HUES6 (cell line): ENCODE data around the gene AKT1.
A peak's percentile ranks its signal among the peaks of the same experiment; 100 is the strongest.

ENCODE experiments used
- H3K27ac ChIP-seq: 2 replicates; pipeline ENCODE4 v1.7.0; 2013; ENCODE audit warnings: low read depth, mild to moderate bottlenecking, low read length, inconsistent platforms
- H3K27me3 ChIP-seq: 2 replicates; pipeline ENCODE4 v1.6.1; 2013; ENCODE audit warnings: low read length; ENCODE audit not compliant: control insufficient read depth, insufficient read depth
- H3K36me3 ChIP-seq: 2 replicates; pipeline ENCODE4 v1.6.1; 2013; ENCODE audit warnings: low read length; ENCODE audit not compliant: control insufficient read depth, insufficient read depth
- H3K4me1 ChIP-seq: 2 replicates; pipeline ENCODE4 v1.6.1; 2013; ENCODE audit warnings: low read length; ENCODE audit not compliant: control insufficient read depth, insufficient read depth
- H3K4me3 ChIP-seq: 2 replicates; pipeline ENCODE4 v1.5.1; 2013; ENCODE audit warnings: low read depth, low read length
- H3K9ac ChIP-seq: one replicate; pipeline ENCODE4 v1.6.1; 2013; ENCODE audit warnings: mild to moderate bottlenecking, low read length
- H3K9me3 ChIP-seq: 2 replicates; pipeline ENCODE4 v1.6.1; 2013; ENCODE audit warnings: low read depth, low read length; ENCODE audit not compliant: control insufficient read depth, insufficient read depth

The AKT1 gene

DNA sequence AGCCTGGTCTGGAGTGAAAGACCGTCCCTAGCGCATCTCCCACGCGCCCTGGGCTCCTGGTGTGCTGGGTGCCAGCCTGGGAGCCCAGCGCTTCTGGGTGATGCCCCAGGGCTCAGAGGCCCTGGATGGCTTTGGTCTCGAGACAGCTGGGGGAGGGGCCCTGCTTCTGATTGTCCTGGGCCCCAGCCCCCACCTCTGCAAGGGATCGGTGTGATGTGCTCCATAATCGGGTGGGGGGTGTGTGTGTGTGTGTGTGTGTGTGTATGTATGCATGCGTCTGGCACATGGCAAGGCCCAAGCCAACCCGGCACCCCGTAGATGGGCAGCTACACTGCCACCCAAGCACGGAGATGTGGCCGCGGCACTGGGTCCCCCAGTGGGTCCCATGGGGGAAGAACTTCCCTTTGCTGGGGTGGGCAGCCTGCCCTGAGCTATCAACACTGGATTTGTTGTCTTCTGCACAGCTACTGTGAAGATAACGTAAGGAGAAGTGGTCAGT, 8.4 kb upstream of the AKT1 start:
- H3K36me3 ChIP-seq: no peaks in the 10 kb centered on the region
- H3K9ac ChIP-seq: no peak overlapping the region
- no peak overlapping the region for H3K4me3 ChIP-seq
- H3K27ac ChIP-seq: no peak overlapping the region
- H3K9me3 ChIP-seq: no peaks in the 10 kb centered on the region
- peaks cover 29% of the 10 kb centered on the region for H3K27me3 ChIP-seq
- peaks cover 23% of the 10 kb centered on the region for H3K4me1 ChIP-seq

DNA sequence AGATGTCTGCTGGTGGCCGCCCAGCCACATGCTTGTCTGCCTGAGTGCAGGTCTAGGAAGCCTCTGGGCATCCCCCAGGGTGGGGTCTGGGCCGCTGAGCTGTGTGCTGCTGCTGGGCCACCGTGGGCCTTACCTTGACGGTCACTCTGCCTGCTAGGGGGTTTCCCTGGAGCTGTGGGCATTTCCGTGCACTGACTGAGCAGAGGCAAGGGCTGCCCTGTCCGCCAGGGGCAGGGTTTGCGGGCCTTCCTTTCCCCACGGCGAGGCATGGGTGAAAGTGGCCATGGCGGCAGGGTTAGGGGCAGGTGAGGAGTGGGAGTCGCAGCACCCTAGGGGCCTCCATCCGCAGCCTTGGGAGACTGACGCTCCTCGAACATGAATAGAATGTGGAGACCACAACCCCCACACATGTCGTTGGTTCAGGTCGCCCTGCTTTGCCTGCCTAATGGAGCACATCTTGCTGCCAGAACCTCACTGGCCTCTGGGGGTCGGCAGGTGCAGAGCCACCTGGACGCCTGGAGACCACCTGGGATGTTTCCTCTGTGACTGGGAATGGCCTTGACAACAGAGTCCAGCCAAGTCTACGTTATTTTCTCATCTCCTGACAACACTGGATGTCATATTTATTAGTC, 7.8 kb upstream of the AKT1 start:
- no peaks in the 10 kb centered on the region for H3K36me3 ChIP-seq
- no peak overlapping the region for H3K4me3 ChIP-seq
- H3K9ac ChIP-seq: no peak overlapping the region
- peaks cover 27% of the 10 kb centered on the region for H3K4me1 ChIP-seq
- H3K27me3 ChIP-seq: peaks cover 35% of the 10 kb centered on the region
- H3K9me3 ChIP-seq: no peaks in the 10 kb centered on the region
- H3K27ac ChIP-seq: no peak overlapping the region

DNA sequence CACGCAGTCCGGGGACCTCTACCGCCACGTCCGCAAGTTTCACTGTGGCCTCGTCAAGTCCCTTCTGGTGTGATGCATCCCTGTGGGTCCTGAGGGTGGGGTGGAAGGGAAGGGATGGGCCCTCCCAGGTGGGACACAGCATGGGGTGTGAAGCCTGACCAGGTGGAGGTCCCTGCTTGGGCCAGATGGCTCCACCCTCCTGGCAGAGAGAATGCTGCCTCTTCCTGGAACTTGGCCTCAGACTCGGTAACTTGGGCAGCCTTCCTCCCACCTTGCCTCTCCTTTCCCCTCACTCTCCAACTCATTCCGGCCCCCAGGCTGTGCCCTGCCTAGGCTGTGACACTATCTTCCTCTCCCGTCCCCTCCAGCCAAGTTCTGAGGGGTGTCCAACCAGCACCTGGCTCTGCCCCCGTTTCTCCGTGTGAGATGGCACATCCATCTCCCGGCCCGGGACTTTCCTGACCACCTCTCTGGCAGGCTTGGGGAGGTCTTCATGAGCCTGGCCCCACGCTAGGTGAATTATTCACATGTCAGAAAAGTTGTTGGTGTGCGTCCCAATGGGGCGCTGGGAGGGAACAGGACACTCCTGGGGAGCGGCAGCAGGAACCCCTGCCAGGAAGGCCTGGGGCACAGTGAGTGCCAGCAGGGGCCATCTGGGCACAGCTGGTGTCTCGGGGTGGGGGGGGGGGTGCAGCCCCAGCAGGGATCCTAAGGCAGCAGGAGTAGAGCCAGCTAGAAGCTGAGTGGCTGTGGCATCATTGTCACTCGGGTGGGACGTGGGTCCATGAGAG, 7.0 kb upstream of the AKT1 start:
- peaks cover 43% of the 10 kb centered on the region for H3K27me3 ChIP-seq
- H3K4me3 ChIP-seq: no peak overlapping the region
- H3K9me3 ChIP-seq: no peaks in the 10 kb centered on the region
- H3K4me1 ChIP-seq: peaks cover 36% of the 10 kb centered on the region
- no peaks in the 10 kb centered on the region for H3K36me3 ChIP-seq
- no peak overlapping the region for H3K9ac ChIP-seq
- no peak overlapping the region for H3K27ac ChIP-seq

DNA sequence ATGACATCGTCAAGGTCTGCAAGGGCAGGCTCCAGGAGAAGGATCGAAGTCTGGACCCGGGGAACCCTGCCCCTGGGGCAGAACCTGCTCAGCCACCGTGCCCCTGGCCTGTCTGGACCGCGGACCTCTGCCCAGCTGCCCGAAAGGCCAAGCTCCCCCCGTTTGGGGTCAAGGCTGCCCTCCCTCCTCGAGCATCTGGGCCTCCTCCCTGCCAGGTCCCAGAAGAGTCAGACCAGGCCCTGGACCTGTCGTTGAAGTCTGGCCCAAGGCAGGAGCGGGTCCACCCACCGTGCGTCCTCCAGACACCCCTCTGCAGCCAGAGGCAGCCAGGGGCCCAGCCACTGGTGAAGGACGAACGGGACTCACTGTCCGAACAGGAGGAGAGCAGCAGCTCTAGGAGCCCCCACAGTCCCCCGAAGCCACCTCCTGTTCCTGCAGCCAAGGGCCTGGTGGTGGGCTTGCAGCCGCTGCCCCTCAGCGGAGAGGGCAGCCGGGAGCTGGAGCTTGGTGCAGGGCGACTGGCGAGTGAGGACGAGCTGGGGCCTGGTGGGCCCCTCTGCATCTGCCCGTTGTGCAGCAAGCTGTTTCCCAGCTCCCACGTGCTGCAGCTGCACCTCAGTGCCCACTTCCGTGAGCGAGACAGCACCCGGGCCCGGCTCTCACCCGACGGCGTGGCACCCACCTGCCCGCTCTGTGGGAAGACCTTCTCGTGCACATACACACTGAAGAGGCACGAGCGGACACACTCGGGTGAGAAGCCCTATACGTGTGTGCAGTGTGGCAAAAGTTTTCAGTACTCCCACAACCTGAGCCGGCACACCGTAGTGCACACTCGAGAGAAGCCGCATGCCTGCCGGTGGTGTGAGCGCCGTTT, 6.2 kb upstream of the AKT1 start:
- Histone ChIP-seq H3K9ac (no peak overlapping the region), H3K4me1 (peaks cover 44% of the 10 kb centered on the region), H3K9me3 (no peaks in the 10 kb centered on the region), H3K27ac (no peak overlapping the region), H3K36me3 (no peaks in the 10 kb centered on the region), H3K27me3 (peaks cover 51% of the 10 kb centered on the region), H3K4me3 (peak overlapping the region; percentile 73)

DNA sequence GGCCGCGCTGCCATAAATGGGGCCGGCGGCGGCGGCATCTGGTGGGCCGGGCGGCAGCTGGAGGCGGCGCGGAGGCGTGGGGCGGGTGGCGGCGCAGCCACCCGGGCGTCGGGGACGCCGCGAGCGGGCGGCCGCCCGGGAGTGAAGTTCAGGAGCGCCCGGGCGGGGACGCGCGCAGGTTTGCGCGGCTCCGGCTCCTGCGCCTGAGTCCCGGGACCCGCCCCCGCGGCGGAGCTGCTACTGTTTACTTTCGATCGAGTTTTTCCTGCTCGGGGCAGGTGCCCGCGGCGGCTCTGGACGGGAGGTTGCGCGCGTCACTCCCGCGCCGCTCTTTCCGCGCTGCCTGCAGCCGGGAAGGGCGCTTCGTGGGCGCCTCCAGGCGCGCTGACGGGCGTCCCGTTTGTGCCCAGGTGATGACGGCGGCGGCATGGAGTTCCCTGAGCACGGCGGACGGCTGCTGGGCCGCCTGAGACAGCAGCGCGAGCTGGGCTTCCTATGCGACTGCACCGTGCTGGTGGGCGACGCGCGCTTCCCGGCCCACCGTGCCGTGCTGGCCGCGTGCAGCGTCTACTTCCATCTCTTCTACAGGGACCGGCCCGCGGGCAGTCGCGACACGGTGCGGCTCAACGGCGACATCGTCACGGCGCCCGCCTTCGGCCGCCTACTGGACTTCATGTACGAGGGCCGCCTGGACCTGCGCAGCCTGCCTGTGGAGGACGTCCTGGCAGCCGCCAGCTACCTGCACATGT, 5.4 kb upstream of the AKT1 start, which contains the start of gene ZBTB42:
TSS of gene ZBTB42 (plus strand) at position 331 of the 749 bp plus-strand sequence. CDS start at position 428, 97 bp downstream.
- Histone ChIP-seq H3K9me3 (no peaks in the 10 kb centered on the region), H3K27me3 (peaks cover 56% of the 10 kb centered on the region), H3K9ac (peak within 1 kb of the TSS; percentile 80), H3K36me3 (no peaks in the 10 kb centered on the region), H3K27ac (no peak within 1 kb of the TSS), H3K4me1 (peaks cover 52% of the 10 kb centered on the region), H3K4me3 (peak within 1 kb of the TSS; percentile 73)

DNA sequence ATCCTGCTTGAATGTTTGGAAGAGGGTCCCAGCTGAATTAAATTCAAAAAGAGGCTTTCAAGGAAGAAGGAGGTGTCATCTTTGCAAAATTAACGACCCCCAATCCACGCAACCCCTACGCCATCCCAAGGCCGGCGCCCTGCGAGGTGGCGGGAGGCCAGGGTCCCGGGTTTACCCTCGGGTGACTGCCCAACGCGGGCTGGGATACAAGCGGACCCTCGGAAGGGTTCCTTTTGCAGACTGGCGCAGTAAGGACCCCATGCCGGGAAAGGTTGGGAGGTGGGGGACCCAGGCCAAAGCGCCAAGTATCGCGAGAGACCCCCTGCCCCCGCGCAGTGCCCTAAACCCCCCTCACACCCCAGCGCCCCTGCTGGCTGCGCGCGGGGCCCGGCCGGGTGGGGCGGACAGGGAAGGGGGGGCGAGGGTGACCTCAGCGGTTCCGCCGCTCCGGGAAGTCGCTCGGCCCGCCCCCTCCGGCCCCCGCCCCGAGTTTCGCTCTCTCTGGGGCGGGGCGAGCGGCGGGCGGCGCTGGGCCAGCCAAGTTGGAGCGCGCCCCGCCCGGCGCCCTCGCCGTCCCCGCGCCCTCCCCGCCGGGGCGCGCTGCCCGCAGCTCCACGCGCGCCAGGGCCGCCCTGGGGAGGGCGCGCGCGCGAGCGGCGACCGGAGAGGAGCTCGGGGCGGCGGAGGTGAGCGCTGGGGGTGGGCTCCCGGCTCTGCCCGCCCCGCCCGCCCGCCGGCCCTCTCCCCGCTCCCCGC, 4.6 kb upstream of the AKT1 start:
- Histone ChIP-seq H3K27me3 (peaks cover 56% of the 10 kb centered on the region), H3K4me1 (peaks cover 49% of the 10 kb centered on the region), H3K9ac (peak overlapping the region; percentile 80), H3K4me3 (peak overlapping the region; percentile 73), H3K9me3 (no peaks in the 10 kb centered on the region), H3K36me3 (no peaks in the 10 kb centered on the region), H3K27ac (no peak overlapping the region)

DNA sequence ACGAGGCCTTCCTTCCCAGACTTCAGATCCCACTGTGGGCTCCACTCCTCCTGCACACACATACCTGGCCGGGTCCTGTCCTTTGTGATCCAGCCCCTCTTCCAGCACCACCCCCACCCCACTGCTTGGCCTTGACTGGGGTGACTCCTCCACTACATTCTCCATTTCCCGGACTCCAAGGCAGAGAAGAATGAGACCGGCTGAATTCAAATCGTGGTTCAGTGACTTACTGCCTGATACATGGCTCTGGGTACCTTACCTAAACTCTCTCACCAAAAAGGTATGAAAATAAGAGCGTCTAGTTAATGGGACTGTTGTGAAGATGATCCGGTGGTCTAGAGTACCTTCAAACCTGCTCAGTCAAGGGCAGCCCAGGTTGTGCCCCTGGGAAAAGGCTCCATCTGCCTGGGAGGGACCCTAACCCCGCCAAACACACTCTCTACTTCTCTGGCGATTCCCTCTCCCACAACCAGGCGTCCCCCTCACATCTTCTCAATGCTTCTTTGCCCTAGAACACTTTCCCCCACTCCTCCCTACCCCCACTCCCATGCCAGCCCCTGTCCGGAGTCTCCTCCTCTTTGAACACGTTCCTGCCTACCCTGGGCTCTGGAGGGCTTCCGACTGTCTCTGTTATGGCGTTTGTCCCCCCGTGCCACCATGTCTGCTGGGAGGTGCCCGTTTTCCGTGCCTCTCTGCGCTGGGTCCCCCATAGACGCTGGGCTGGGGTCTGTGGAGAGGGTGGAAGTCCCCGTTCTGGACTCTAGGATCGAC, 3.9 kb upstream of the AKT1 start:
- no peaks in the 10 kb centered on the region for H3K36me3 ChIP-seq
- no peak overlapping the region for H3K27ac ChIP-seq
- peak overlapping the region; percentile 73 for H3K4me3 ChIP-seq
- peaks cover 56% of the 10 kb centered on the region for H3K27me3 ChIP-seq
- no peaks in the 10 kb centered on the region for H3K9me3 ChIP-seq
- H3K4me1 ChIP-seq: peaks cover 42% of the 10 kb centered on the region
- peak overlapping the region; percentile 80 for H3K9ac ChIP-seq

DNA sequence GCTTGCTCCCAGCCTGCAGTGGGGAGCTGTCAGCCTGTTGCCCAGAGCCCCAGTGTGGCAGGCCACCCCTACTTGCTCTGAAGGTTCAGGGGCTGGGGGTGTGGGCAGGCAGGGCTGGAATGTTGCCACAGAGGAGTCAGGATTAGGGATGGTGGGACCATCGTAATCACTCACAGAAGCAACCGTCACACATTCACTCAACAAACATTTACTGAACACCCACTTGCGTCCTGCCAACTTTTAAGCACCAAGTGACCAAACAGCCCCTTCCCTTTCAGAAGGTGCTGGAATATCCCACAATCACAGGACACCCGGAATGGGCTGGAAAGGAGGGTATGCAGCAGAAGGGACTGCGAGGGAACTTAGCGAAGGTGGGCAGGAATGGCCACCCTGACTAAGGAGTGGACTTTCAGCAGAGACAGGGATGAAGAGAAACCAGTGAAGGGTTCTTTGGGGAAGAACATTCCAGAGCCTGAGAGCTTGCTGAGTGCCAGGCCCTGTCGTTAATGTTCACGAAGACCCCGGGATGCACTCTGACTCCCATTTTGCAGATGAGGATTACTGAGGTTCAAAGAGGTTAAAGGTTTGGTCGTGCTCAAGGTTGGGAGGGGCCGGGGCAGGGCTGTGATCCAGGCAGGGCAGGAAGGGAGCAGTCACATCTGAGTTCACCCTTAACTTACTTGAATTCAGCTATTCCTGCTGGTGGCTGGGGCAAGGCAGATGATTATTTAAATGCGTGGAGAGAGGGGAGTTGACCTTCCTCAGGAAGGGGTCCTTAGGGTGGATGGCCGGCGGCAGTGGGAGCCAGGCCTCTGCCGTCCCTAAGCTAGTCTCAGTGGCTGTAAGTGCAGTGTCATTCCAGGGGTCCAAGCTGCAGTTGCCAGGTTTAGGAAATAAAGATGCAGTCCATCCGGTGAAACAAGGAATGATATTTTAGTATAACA, 3.0 kb upstream of the AKT1 start:
- no peak overlapping the region for H3K27ac ChIP-seq
- no peaks in the 10 kb centered on the region for H3K36me3 ChIP-seq
- peak overlapping the region; percentile 73 for H3K4me3 ChIP-seq
- peaks cover 49% of the 10 kb centered on the region for H3K4me1 ChIP-seq
- H3K9ac ChIP-seq: peak overlapping the region; percentile 17
- H3K9me3 ChIP-seq: no peaks in the 10 kb centered on the region
- peaks cover 56% of the 10 kb centered on the region for H3K27me3 ChIP-seq
